HG03280 (cell line): ENCODE measurements around the gene CCDC167.
A peak's percentile ranks its signal among the peaks of the same experiment; 100 is the strongest.

Source experiments
- ATAC-seq: cut with Tn5 transposase; IDR thresholded peaks from one replicate; pipeline ENCODE4 v1.9.1; 2021; ENCODE audit warnings: mild to moderate bottlenecking, moderate library complexity; ENCODE audit not compliant: unreplicated experiment

Gene CCDC167

GRCh38 chr6:37499433-37500293 is at the start of gene CCDC167:
Gene CCDC167, minus strand, starts transcription at chr6:37499893. Its CDS starts 30 bp downstream, at chr6:37499863.
- ATAC-seq, result peak; percentile 88

GRCh38 chr6:37549154-37549553 is 49.5 kb upstream of the CCDC167 start:
- no peak for ATAC-seq

GRCh38 chr6:37548067-37548674 is 48.5 kb upstream of the CCDC167 start:
- ATAC-seq, result no peak

- no peak for ATAC-seq
Measured at GRCh38 chr6:37547564-37548061, 47.9 kb upstream of the CCDC167 start.

- no peak for ATAC-seq
Measured at GRCh38 chr6:37546141-37546871, 46.6 kb upstream of the CCDC167 start.

- ATAC-seq, result no peak
Measured at GRCh38 chr6:37544530-37544929, 44.8 kb upstream of the CCDC167 start.

GRCh38 chr6:37543361-37543760 is 43.7 kb upstream of the CCDC167 start:
- no peak for ATAC-seq

GRCh38 chr6:37541346-37541745 is 41.7 kb upstream of the CCDC167 start:
- ATAC-seq, result no peak

- ATAC-seq, result no peak
Measured at GRCh38 chr6:37540390-37540789, 40.7 kb upstream of the CCDC167 start.

GRCh38 chr6:37540029-37540352 is 40.3 kb upstream of the CCDC167 start:
- ATAC-seq, result no peak

GRCh38 chr6:37539171-37540028 is 39.7 kb upstream of the CCDC167 start:
- ATAC-seq, result no peak

GRCh38 chr6:37538107-37538506 is 38.4 kb upstream of the CCDC167 start:
- no peak for ATAC-seq

GRCh38 chr6:37537548-37537947 is 37.9 kb upstream of the CCDC167 start:
- ATAC-seq, result no peak

- ATAC-seq, result no peak
Measured at GRCh38 chr6:37536491-37537190, 36.9 kb upstream of the CCDC167 start.

- no peak for ATAC-seq
Measured at GRCh38 chr6:37535759-37536490, 36.2 kb upstream of the CCDC167 start.

- ATAC-seq, result no peak
Measured at GRCh38 chr6:37535428-37535758, 35.7 kb upstream of the CCDC167 start.

- no peak for ATAC-seq
Measured at GRCh38 chr6:37534893-37535292, 35.2 kb upstream of the CCDC167 start.

- no peak for ATAC-seq
Measured at GRCh38 chr6:37532122-37532521, 32.4 kb upstream of the CCDC167 start.

GRCh38 chr6:37531437-37532036 is 31.8 kb upstream of the CCDC167 start:
- ATAC-seq, result no peak
